HCT116 (cell line): ENCODE measurements around the gene GALNT13. TPM values are rescaled to one million over a fixed set of nuclear protein-coding genes. Genes with fewer than 3 reads are reported as not detected.

Experiments used
- ATAC-seq: fragments of 200-7000 bp; cut with Tn5 transposase; 2 replicates; pipeline ENCODE4 v1.9.1; 2020; ENCODE audit warnings: mild to moderate bottlenecking, moderate library complexity
- BruUV-seq: library from RNA; stranded (reverse); fragments of 400-500 nt; replicated peaks from 2 replicates; lab custom pipeline; 2021; lab: Mats Ljungman, UMichigan
- CTCF ChIA-PET: fragments of 300-600 bp; sonication (Branson Sonifier 250); formaldehyde crosslinking; loops from one replicate; lab custom pipeline; 2021; ENCODE audit warnings: antibody characterized with exemption; lab: Charles Lee
- POLR2A ChIA-PET: fragments of 300-600, 350-600 bp; sonication (Branson Sonifier 250); formaldehyde crosslinking; loops from one replicate; lab custom pipeline; 2021; ENCODE audit warnings: antibody characterized with exemption; lab: Charles Lee
- RAD21 ChIA-PET, 2 experiments: fragments of 300-600 bp; sonication (Branson Sonifier 250); formaldehyde crosslinking; loops; one replicate each; lab custom pipeline; 2023; ENCODE audit warnings: low total read pairs in 2 of 2; ENCODE audit not compliant: uncharacterized antibody in 2 of 2, unreplicated experiment in 2 of 2, low non-redundant PET in 1 of 2; lab: Charles Lee
- DNase-seq: peaks from one replicate; pipeline ENCODE4 v3.0.0-alpha.2; 2010; ENCODE audit warnings: low read depth, low spot score
- H2AFZ ChIP-seq: fragments of 200-600 bp; shearing (Covaris generic), sonication (generic); 2 replicates; pipeline ENCODE4 v1.6.1; 2017; ENCODE audit warnings: low read depth, mixed run types, mixed read lengths, antibody characterized with exemption, low read length; ENCODE audit not compliant: poor library complexity, severe bottlenecking
- H3K27ac ChIP-seq: 2 replicates; pipeline ENCODE4 v1.5.1; 2012; ENCODE audit warnings: low read depth, low read length
- H3K27me3 ChIP-seq: fragments of 200-600 bp; sonication (generic); 2 replicates; pipeline ENCODE4 v1.6.1; 2016; ENCODE audit warnings: mixed run types, low read length, mixed read lengths; ENCODE audit not compliant: insufficient read depth
- H3K36me3 ChIP-seq, 2 experiments: fragments of 200-500 bp in 1 of 2; fragments of 200-600 bp in 1 of 2; sonication (Bioruptor generic) in 1 of 2; sonication (generic) in 1 of 2; 2 replicates each; pipeline versions ENCODE4 v1.5.1 to v1.6.1; 2014 to 2016; ENCODE audit warnings: low read length in 2 of 2, inconsistent platforms in 1 of 2, mixed read lengths in 1 of 2, mixed run types in 1 of 2; ENCODE audit not compliant: insufficient read depth in 2 of 2, control insufficient read depth in 1 of 2
- H3K4me1 ChIP-seq, 2 experiments: fragments of 200-600 bp in 1 of 2; sonication (generic) in 1 of 2; 2 replicates each; pipeline versions ENCODE4 v1.5.1 to v1.6.1; 2012 to 2017; ENCODE audit warnings: low read length in 2 of 2, inconsistent platforms in 1 of 2, mild to moderate bottlenecking in 1 of 2, mixed read lengths in 1 of 2, mixed run types in 1 of 2, moderate library complexity in 1 of 2; ENCODE audit not compliant: insufficient read depth in 2 of 2, control insufficient read depth in 1 of 2
- H3K4me2 ChIP-seq: fragments of 200-600 bp; sonication (generic); 2 replicates; pipeline ENCODE4 v1.6.1; 2017; ENCODE audit warnings: mixed run types, low read length, mixed read lengths
- H3K4me3 ChIP-seq, 2 experiments: fragments of 200-600 bp in 1 of 2; sonication (generic) in 1 of 2; replicated peaks in 1 of 2; 2 replicates each; pipeline ENCODE4 v1.5.1; 2011 to 2016; ENCODE audit warnings: low read length in 2 of 2, control low read depth in 1 of 2, low read depth in 1 of 2, mild to moderate bottlenecking in 1 of 2, mixed read lengths in 1 of 2, mixed run types in 1 of 2
- H3K79me2 ChIP-seq: fragments of 200-600 bp; sonication (generic); 2 replicates; pipeline ENCODE4 v1.6.1; 2017; ENCODE audit warnings: mild to moderate bottlenecking, mixed run types, low read length, moderate library complexity, mixed read lengths; ENCODE audit not compliant: insufficient read depth
- H3K9ac ChIP-seq: fragments of 200-600 bp; sonication (generic); 2 replicates; pipeline ENCODE4 v1.6.1; 2016; ENCODE audit warnings: low read length, mixed read lengths
- H3K9me2 ChIP-seq: fragments of 200-600 bp; sonication (generic), shearing (Covaris generic); 2 replicates; pipeline ENCODE4 v1.6.1; 2017; ENCODE audit warnings: mixed run types, mild to moderate bottlenecking, moderate library complexity; ENCODE audit not compliant: insufficient read depth
- H3K9me3 ChIP-seq, 2 experiments: fragments of 200-500 bp in 1 of 2; fragments of 200-600 bp in 1 of 2; sonication (Bioruptor generic) in 1 of 2; sonication (generic) in 1 of 2; 2 replicates each; pipeline ENCODE4 v1.6.1; 2014 to 2017; ENCODE audit warnings: low read length in 2 of 2, mixed read lengths in 2 of 2, inconsistent platforms in 1 of 2, low read depth in 1 of 2, mild to moderate bottlenecking in 1 of 2, mixed run types in 1 of 2, moderate library complexity in 1 of 2; ENCODE audit not compliant: control insufficient read depth in 1 of 2, insufficient read depth in 1 of 2
- H4K20me1 ChIP-seq: fragments of 200-600 bp; sonication (generic), shearing (Covaris generic); 2 replicates; pipeline ENCODE4 v1.6.1; 2017; ENCODE audit warnings: mixed run types, mild to moderate bottlenecking, moderate library complexity; ENCODE audit not compliant: insufficient read depth
- ATF3 ChIP-seq: IDR thresholded peaks from 2 replicates; pipeline ENCODE4 v1.6.1; 2012
- CBX3 ChIP-seq: IDR thresholded peaks from 2 replicates; pipeline ENCODE4 v1.6.1; 2012; ENCODE audit warnings: low read depth
- CEBPB ChIP-seq: IDR thresholded peaks from 2 replicates; pipeline ENCODE4 v1.6.1; 2012; ENCODE audit warnings: low read depth
- CTCF ChIP-seq, 3 experiments: fragments of 200-600 bp in 1 of 3; sonication (generic) in 1 of 3; IDR thresholded peaks in 2 of 3; conservative IDR thresholded peaks in 1 of 3; 2 replicates each; pipeline ENCODE4 v1.5.1; 2012 to 2017; ENCODE audit warnings: low read depth in 2 of 3, low read length in 2 of 3, antibody characterized with exemption in 1 of 3, borderline replicate concordance in 1 of 3, control low read depth in 1 of 3, mild to moderate bottlenecking in 1 of 3, mixed read lengths in 1 of 3, mixed run types in 1 of 3, moderate library complexity in 1 of 3; ENCODE audit not compliant: insufficient read depth in 1 of 3
- EGR1 ChIP-seq: IDR thresholded peaks from 2 replicates; pipeline ENCODE4 v1.6.1; 2012; ENCODE audit warnings: low read depth
- ELF1 ChIP-seq: IDR thresholded peaks from 2 replicates; pipeline ENCODE4 v1.6.1; 2012; ENCODE audit warnings: low read depth, borderline replicate concordance
- EZH2 ChIP-seq: fragments of 200-600 bp; sonication (generic); IDR thresholded peaks from 2 replicates; pipeline ENCODE4 v1.6.1; 2017; ENCODE audit warnings: antibody characterized with exemption, mixed run types
- FOSL1 ChIP-seq: IDR thresholded peaks from 2 replicates; pipeline ENCODE4 v1.6.1; 2012; ENCODE audit warnings: low read depth
- MAX ChIP-seq: IDR thresholded peaks from 2 replicates; pipeline ENCODE4 v1.6.1; 2012
- POLR2A ChIP-seq: IDR thresholded peaks from 2 replicates; pipeline ENCODE4 v1.7.0; 2011; ENCODE audit warnings: borderline replicate concordance; ENCODE audit not compliant: insufficient read depth, insufficient read length; ENCODE audit errors: extremely low read depth
- SIN3A ChIP-seq: IDR thresholded peaks from 2 replicates; pipeline ENCODE4 v1.6.1; 2012; ENCODE audit warnings: low read depth
- SP1 ChIP-seq: IDR thresholded peaks from 2 replicates; pipeline ENCODE4 v1.6.1; 2012; ENCODE audit warnings: low read depth
- YY1 ChIP-seq: IDR thresholded peaks from 2 replicates; pipeline ENCODE4 v1.6.1; 2011; ENCODE audit warnings: low read length, low read depth, moderate library complexity, mild to moderate bottlenecking; ENCODE audit not compliant: insufficient replicate concordance; ENCODE audit errors: extremely low read depth
- ZFX ChIP-seq: fragments of 450-650 bp; IDR thresholded peaks from 2 replicates; pipeline ENCODE4 v1.6.1; 2017
- intact Hi-C: fragments of 100-400 bp; cut with micrococcal nuclease; formaldehyde crosslinking; loops from 2 replicates; pipeline ENCODE4 v1.10.0; 2022
- total RNA-seq: library from RNA; stranded (reverse); gene quantifications from one replicate; pipeline ENCODE4 v1.2.1, GENCODE V29; 2021; ENCODE audit not compliant: unreplicated experiment

Gene GALNT13
- total RNA-seq, 1 experiment from 2014 or later, result 0.44 TPM

GRCh38 chr2:154093856-154094255 lies 222.1 kb downstream of the GALNT13 start:
- ATAC-seq, result no peak

More at GRCh38 chr2:154093856-154094255, 222.1 kb downstream of the GALNT13 start:
- BruUV-seq, result no TSS peak
- H3K4me3 ChIP-seq, result no peak overlapping the region
- H3K79me2 ChIP-seq, result no peaks in the 10 kb centered on the region
- no peaks in the 10 kb centered on the region for H3K4me1 ChIP-seq
- no peaks in the 10 kb centered on the region; the same call in 1 of the 2 replicates for H4K20me1 ChIP-seq
- no peaks in the 10 kb centered on the region; the same call in none of the 2 replicates for H3K9me2 ChIP-seq
- no peak overlapping the region for H3K4me2 ChIP-seq
- intact Hi-C loops, result no loop called here
- ChIA-PET RAD21 (no interaction called here), POLR2A (no interaction called here), CTCF (no interaction called here)
- no peak overlapping the region for H2AFZ ChIP-seq
- TF ChIP-seq ELF1 (no peak), SIN3A (no peak), ATF3 (no peak), FOSL1 (no peak), YY1 (no peak), ZFX (no peak), CEBPB (no peak), EZH2 (no peak), CTCF (IDR thresholded peaks at IDR 0.05 in 2 of 3, conservative IDR thresholded peaks at IDR 0.05 in 1 of 3; ENCODE audit: borderline replicate concordance in 1 of 3, insufficient read depth in 1 of 3, low read depth in 2 of 3, low read length in 2 of 3) (no peak), POLR2A (no peak), EGR1 (no peak), SP1 (no peak), MAX (no peak), CBX3 (no peak)
- no peaks in the 10 kb centered on the region for H3K9me3 ChIP-seq
- DNase-seq, result no peak
- H3K36me3 ChIP-seq, result no peaks in the 10 kb centered on the region
- no peak overlapping the region for H3K27ac ChIP-seq
- no peaks in the 10 kb centered on the region for H3K27me3 ChIP-seq
- no peak overlapping the region for H3K9ac ChIP-seq
